Measurements from ENCODE around the gene UGGT1. TPM values are rescaled to one million over a fixed set of nuclear protein-coding genes. Genes with fewer than 3 reads are reported as not detected.
A peak's percentile ranks its signal among the peaks of the same experiment; 100 is the strongest.
"Not testable (repeated sequence)": the region's sequence is repeated elsewhere in the genome, so short reads cannot be mapped to it uniquely, and the experiment has no call there.

The UGGT1 gene
- total RNA-seq, 2 donors from 2014 or later, result 36.5 to 53.2 TPM

DNA sequence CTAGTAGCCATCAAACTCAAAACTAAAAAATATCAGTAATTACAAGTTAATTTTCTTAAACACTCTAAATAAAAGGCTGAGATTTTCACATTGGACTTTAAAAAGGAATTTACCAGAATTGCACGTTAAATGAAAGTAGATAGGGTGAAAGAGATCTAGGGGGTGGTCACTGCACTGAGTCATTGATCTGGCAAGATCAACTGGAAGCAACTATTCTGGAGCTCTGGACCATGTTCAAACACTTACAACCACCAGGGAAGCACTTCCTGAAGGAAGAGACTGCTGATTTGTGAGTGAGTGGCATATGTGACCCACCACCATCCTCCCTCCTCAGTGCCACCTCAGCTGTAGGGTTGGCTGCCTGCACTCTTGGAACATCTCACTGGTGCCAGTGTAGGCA is 111.8 kb downstream of the UGGT1 start:
- no peaks in the 10 kb centered on the region for H3K27me3 Mint-ChIP-seq
- no peaks in the 10 kb centered on the region for H3K4me1 Mint-ChIP-seq
- H3K27ac Mint-ChIP-seq, result no peak overlapping the region
- no peaks in the 10 kb centered on the region for H3K36me3 Mint-ChIP-seq (ENCODE audit: low read depth)
- H3K9me3 Mint-ChIP-seq, result no peaks in the 10 kb centered on the region
- no peak overlapping the region for H3K4me3 Mint-ChIP-seq
- no peak for ATAC-seq (replicated peaks)

DNA sequence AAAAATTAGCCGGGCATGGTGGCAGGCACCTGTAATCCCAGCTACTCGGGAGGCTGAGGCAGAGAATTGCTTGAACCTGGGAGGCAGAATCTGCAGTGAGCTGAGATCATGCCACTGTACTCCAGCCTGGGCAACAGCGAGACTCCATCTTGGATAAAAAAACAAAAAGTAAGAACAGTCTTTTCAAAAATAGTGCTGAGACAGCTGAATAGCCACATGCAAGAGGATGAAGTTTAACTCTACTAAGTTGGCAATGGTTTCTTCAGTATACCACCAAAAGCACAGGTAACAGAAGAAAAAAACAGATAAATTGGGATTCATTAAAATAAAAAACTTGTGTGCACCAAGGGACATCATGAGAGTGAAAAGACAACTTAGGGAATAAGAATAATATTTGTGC is 115.2 kb downstream of the UGGT1 start:
- Mint-ChIP-seq H3K4me1 (no peaks in the 10 kb centered on the region), H3K27ac (no peak overlapping the region), H3K36me3 (ENCODE audit: low read depth) (no peaks in the 10 kb centered on the region), H3K4me3 (no peak overlapping the region), H3K9me3 (no peaks in the 10 kb centered on the region), H3K27me3 (no peaks in the 10 kb centered on the region)
- ATAC-seq (replicated peaks), result no peak

DNA sequence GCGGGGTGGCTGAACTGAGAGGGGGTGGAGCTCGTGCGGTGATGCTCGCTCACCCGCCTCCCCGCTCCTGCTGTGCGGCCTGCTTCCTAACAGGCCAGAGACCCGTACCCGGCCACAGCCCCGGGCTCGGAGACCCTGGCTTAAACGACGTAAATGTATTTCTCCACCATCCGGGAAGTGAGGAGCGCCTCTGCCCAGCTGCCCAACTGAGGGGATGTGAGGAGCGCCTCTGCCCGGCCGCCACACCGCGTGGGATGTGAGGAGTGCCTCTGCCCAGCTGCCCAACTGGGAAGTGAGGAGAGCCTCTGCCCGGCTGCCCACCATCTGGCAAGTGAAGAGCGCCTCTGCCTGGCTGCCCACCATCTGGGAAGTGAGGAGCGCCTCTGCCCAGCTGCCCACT is 117.0 kb downstream of the UGGT1 start:
- Mint-ChIP-seq H3K27ac (no peak overlapping the region), H3K27me3 (no peaks in the 10 kb centered on the region), H3K36me3 (ENCODE audit: low read depth) (no peaks in the 10 kb centered on the region), H3K4me3 (no peak overlapping the region), H3K4me1 (no peaks in the 10 kb centered on the region), H3K9me3 (no peaks in the 10 kb centered on the region)
- no peak for ATAC-seq (replicated peaks)

GRCh38 chr2:128208631-128209324 is 117.8 kb downstream of the UGGT1 start:
- not testable (repeated sequence) for H3K9me3 Mint-ChIP-seq

DNA sequence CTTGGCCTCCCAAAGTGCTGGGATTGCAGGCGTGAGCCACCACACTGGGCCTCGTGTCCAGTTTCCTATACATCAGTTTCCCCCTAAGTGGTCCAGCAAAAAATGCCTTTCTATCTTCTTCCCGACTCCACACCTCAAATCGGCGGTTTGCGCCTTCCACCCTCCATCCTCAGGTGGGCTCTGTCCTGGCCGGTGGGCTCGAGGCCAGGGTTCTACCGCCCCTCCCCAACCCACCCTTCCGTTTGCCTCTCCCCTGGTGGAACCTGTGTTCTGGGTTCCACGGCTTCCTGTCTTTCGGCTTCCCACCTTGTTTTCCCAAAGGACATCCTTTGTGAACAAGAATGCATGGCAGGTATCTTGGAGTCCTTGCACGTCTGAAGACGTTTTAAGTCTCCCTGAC is 123.3 kb downstream of the UGGT1 start:
- Mint-ChIP-seq H3K4me1 (no peaks in the 10 kb centered on the region), H3K27me3 (no peaks in the 10 kb centered on the region), H3K9me3 (no peaks in the 10 kb centered on the region), H3K27ac (no peak overlapping the region), H3K36me3 (ENCODE audit: low read depth) (no peaks in the 10 kb centered on the region), H3K4me3 (no peak overlapping the region)
- no peak for ATAC-seq (replicated peaks)

More at GRCh38 chr2:128208631-128209324, 117.8 kb downstream of the UGGT1 start:
- H3K27me3 Mint-ChIP-seq; H3K36me3 Mint-ChIP-seq (ENCODE audit: low read depth); H3K27ac Mint-ChIP-seq; H3K4me1 Mint-ChIP-seq; ATAC-seq (replicated peaks); H3K4me3 Mint-ChIP-seq: not testable (repeated sequence)

DNA sequence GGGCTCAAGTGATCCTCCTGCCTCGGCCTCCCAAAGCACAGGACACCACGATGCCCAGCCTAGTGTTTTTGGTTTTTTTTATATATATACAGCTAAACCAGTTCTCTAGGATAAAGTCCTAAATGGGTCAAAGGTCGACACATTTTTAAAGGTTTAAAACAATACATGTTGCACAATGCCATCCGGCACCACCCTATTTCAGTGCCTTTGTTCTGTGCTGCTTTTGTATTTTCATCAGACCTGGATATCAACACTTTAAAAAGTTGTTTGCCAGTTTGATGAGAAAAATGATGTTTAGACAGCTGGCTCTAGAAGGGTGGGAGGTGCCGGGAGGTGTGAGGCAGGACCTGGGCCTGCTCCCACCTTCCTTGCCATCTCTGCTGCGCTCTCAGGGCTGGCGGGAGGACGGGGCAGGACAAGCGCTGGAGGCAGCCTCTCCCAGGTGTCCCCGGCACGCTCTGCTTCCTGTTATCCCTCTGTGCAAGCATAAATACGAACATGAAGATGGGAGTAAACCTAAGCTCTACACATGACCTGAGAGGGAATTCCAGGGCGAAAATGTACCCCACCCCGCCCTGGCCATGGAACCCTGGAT is 124.0 kb downstream of the UGGT1 start:
- ATAC-seq (replicated peaks), result no peak
- Mint-ChIP-seq H3K27me3 (no peaks in the 10 kb centered on the region), H3K4me1 (no peaks in the 10 kb centered on the region), H3K36me3 (ENCODE audit: low read depth) (no peaks in the 10 kb centered on the region), H3K9me3 (no peaks in the 10 kb centered on the region), H3K4me3 (no peak overlapping the region), H3K27ac (no peak overlapping the region)

- peaks cover 3% of the 10 kb centered on the region for H3K27me3 Mint-ChIP-seq
- no peak overlapping the region for H3K27ac Mint-ChIP-seq
- H3K36me3 Mint-ChIP-seq (ENCODE audit: low read depth), result no peaks in the 10 kb centered on the region
- no peak for ATAC-seq (replicated peaks)
- no peaks in the 10 kb centered on the region for H3K9me3 Mint-ChIP-seq
- no peaks in the 10 kb centered on the region for H3K4me1 Mint-ChIP-seq
- H3K4me3 Mint-ChIP-seq, result no peak overlapping the region
These were observed 125.1 kb downstream of the UGGT1 start for GRCh38 chr2:128215897-128216642.

- no peaks in the 10 kb centered on the region for H3K36me3 Mint-ChIP-seq (ENCODE audit: low read depth)
- H3K4me1 Mint-ChIP-seq, result no peaks in the 10 kb centered on the region
- ATAC-seq (replicated peaks), result no peak
- no peak overlapping the region for H3K4me3 Mint-ChIP-seq
- no peak overlapping the region for H3K27ac Mint-ChIP-seq
- H3K9me3 Mint-ChIP-seq, result no peaks in the 10 kb centered on the region
- peaks cover 4% of the 10 kb centered on the region for H3K27me3 Mint-ChIP-seq
These were observed 126.7 kb downstream of the UGGT1 start for GRCh38 chr2:128217671-128218070.

GRCh38 chr2:128219891-128220290 is 128.9 kb downstream of the UGGT1 start:
- no peak for ATAC-seq (replicated peaks)
- H3K4me1 Mint-ChIP-seq, result no peaks in the 10 kb centered on the region
- no peaks in the 10 kb centered on the region for H3K9me3 Mint-ChIP-seq
- no peaks in the 10 kb centered on the region for H3K36me3 Mint-ChIP-seq (ENCODE audit: low read depth)
- no peak overlapping the region for H3K27ac Mint-ChIP-seq
- H3K4me3 Mint-ChIP-seq, result no peak overlapping the region
- H3K27me3 Mint-ChIP-seq, result peaks cover 6% of the 10 kb centered on the region

GRCh38 chr2:128227862-128228261 is 136.9 kb downstream of the UGGT1 start:
- H3K9me3 Mint-ChIP-seq, result no peaks in the 10 kb centered on the region
- H3K36me3 Mint-ChIP-seq (ENCODE audit: low read depth), result no peaks in the 10 kb centered on the region
- H3K4me3 Mint-ChIP-seq, result no peak overlapping the region
- no peak for ATAC-seq (replicated peaks)
- no peaks in the 10 kb centered on the region for H3K4me1 Mint-ChIP-seq
- H3K27ac Mint-ChIP-seq, result no peak overlapping the region
- H3K27me3 Mint-ChIP-seq, result no peaks in the 10 kb centered on the region

DNA sequence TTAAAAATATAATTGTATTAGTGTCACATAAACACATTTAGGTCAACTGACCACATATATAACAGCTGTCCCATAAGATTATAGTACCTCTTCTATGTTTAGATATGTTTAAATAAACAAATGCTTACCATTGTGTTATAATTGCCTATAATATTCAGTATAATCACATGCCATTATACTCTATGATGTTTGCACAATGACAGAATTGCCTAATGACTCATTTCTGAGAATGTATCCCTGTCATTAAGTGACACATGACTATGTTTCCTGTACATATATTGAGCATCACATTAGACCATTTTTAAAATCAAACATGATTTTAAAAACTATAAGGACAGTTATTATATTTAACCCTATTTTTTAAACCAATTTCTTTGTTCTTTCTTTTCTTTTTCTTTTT is 137.9 kb downstream of the UGGT1 start:
- Mint-ChIP-seq H3K4me1 (no peaks in the 10 kb centered on the region), H3K9me3 (no peaks in the 10 kb centered on the region), H3K4me3 (no peak overlapping the region), H3K36me3 (ENCODE audit: low read depth) (no peaks in the 10 kb centered on the region), H3K27ac (no peak overlapping the region), H3K27me3 (no peaks in the 10 kb centered on the region)
- peak; percentile 25 for ATAC-seq (replicated peaks)

GRCh38 chr2:128232965-128233789 is 142.2 kb downstream of the UGGT1 start:
- no peaks in the 10 kb centered on the region for H3K9me3 Mint-ChIP-seq
- no peak overlapping the region for H3K27ac Mint-ChIP-seq
- no peaks in the 10 kb centered on the region for H3K36me3 Mint-ChIP-seq (ENCODE audit: low read depth)
- H3K27me3 Mint-ChIP-seq, result peaks cover 4% of the 10 kb centered on the region
- no peaks in the 10 kb centered on the region for H3K4me1 Mint-ChIP-seq
- peak; percentile 99 for ATAC-seq (replicated peaks)
- H3K4me3 Mint-ChIP-seq, result peak overlapping the region; percentile 67

GRCh38 chr2:128233790-128234395 is 142.9 kb downstream of the UGGT1 start:
- H3K27me3 Mint-ChIP-seq, result peaks cover 4% of the 10 kb centered on the region
- ATAC-seq (replicated peaks), result no peak
- H3K9me3 Mint-ChIP-seq, result no peaks in the 10 kb centered on the region
- no peaks in the 10 kb centered on the region for H3K4me1 Mint-ChIP-seq
- H3K27ac Mint-ChIP-seq, result no peak overlapping the region
- H3K36me3 Mint-ChIP-seq (ENCODE audit: low read depth), result no peaks in the 10 kb centered on the region
- H3K4me3 Mint-ChIP-seq, result peak overlapping the region; percentile 67

DNA sequence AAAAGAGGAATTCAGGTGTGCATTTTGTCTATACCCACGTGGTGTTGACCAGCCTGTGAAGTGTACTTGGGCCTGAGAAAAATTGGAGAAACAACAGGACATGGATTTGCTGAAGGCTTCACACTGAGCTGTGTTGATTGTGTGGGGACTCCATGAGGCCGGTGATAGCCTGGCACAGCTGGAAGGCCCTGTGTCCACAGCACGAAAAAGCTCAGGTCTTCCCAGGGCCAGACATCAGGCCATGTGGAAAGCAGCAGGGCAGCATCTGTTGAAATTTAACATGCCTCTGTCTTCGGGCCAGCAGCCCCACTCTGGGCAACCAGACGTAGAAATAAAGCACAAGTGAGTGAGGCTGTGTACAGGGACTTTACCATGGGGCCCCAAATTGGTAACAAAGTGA is 143.6 kb downstream of the UGGT1 start:
- Mint-ChIP-seq H3K27ac (no peak overlapping the region), H3K9me3 (no peaks in the 10 kb centered on the region), H3K4me1 (no peaks in the 10 kb centered on the region), H3K27me3 (peaks cover 4% of the 10 kb centered on the region), H3K36me3 (ENCODE audit: low read depth) (no peaks in the 10 kb centered on the region), H3K4me3 (no peak overlapping the region)
- no peak for ATAC-seq (replicated peaks)

All from activated T-helper 17 cell treated with anti-CD3 and anti-CD28 coated beads, Interleukin-2, amount 50 U/mL, for 72 hours (primary cell).